Body of pancreas (tissue), 4 donors: ENCODE data around the gene ZFP36L1.

Experiments used
- POLR2A ChIP-seq, 3 donors: fragments of 450-650 bp; IDR thresholded peaks; one replicate each; pipeline ENCODE4 v1.6.1; 2016; ENCODE audit warnings: antibody characterized with exemption in 3 of 3, mild to moderate bottlenecking in 2 of 3
- TF ChIP-seq, protein P1 (sequence below), 7 experiments: fragments of 450-650 bp in 4 of 7; fragments of 200-600 bp in 3 of 7; sonication (generic) in 3 of 7; IDR thresholded peaks; one replicate each; pipeline ENCODE4 v1.5.1; 2016 to 2019; ENCODE audit warnings: antibody characterized with exemption in 7 of 7

DNA sequence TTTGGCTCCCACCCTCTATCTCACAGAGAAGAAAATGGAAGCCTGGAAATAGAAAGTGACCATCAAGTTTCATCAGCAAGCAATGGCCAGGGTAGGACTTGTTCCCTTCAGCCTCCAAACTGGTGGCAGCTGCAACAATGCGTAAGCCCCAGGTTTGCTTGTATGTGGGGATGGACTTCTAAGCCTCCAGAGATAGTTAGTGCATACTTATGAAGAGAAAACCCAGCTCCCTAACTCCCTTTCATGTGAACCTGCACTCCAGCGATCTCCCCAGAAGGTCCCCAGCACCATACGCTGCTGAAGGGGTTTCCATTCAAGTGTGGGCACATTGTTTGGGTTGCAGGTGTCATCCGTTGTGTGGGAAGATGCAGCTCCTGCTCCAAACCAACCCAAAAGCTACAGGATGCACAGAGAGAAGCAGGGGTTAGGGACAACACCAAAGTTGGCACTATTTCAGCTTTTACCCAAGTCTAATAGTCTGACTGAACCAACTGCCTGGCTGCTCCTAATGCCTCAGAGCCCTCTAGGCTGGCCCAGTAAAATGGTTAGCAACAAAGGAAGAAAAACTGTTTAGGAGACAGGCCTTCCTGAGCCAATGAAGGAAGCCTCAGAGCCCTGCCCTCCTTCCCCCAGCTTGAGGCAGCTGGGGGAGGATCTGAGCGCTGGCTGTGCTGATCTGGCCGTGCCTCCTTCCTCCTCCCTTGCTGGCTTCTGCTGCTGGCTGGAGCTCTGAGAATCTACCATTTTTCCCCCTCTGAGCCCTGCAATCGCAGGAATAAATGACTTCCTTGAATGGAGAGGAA, 12.3 kb downstream of the ZFP36L1 start:
- TF ChIP-seq, protein P1, sequence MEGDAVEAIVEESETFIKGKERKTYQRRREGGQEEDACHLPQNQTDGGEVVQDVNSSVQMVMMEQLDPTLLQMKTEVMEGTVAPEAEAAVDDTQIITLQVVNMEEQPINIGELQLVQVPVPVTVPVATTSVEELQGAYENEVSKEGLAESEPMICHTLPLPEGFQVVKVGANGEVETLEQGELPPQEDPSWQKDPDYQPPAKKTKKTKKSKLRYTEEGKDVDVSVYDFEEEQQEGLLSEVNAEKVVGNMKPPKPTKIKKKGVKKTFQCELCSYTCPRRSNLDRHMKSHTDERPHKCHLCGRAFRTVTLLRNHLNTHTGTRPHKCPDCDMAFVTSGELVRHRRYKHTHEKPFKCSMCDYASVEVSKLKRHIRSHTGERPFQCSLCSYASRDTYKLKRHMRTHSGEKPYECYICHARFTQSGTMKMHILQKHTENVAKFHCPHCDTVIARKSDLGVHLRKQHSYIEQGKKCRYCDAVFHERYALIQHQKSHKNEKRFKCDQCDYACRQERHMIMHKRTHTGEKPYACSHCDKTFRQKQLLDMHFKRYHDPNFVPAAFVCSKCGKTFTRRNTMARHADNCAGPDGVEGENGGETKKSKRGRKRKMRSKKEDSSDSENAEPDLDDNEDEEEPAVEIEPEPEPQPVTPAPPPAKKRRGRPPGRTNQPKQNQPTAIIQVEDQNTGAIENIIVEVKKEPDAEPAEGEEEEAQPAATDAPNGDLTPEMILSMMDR (IDR thresholded peaks at IDR 0.05) = no peak
- TF ChIP-seq POLR2A (IDR thresholded peaks at IDR 0.05) = peak in 1 of 3 donors; percentile 36
